GM19452 (cell line): Measurements from ENCODE around the gene CTSW.
"Not testable (repeated sequence)": the region's sequence is repeated elsewhere in the genome, so short reads cannot be mapped to it uniquely, and the experiment has no call there.

Experiments
- ATAC-seq: cut with Tn5 transposase; IDR thresholded peaks from one replicate; pipeline ENCODE4 v1.9.1; 2021; ENCODE audit not compliant: unreplicated experiment

Gene CTSW, protein sequence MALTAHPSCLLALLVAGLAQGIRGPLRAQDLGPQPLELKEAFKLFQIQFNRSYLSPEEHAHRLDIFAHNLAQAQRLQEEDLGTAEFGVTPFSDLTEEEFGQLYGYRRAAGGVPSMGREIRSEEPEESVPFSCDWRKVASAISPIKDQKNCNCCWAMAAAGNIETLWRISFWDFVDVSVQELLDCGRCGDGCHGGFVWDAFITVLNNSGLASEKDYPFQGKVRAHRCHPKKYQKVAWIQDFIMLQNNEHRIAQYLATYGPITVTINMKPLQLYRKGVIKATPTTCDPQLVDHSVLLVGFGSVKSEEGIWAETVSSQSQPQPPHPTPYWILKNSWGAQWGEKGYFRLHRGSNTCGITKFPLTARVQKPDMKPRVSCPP

DNA sequence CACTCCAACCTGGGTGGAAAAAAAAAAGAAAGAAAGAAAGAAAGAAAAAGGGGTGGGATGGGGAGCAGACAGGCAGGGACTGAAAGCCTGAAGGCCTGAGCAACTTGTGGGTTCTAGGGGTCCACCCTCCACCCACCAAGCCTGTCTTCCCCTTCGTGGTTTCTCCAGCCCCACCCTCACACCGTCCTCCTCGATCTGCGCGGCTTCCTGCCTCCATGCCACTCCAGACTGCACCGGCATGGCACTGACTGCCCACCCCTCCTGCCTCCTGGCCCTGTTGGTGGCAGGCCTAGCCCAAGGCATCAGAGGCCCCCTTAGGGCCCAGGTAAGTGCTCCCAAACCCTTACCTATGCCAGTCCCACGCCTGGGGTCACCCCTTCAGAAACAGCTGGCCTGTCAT is at the start of gene CTSW:
TSS of gene CTSW (plus strand) at position 221 of the 400 bp plus-strand sequence. CDS start at position 239, 18 bp downstream.
- ATAC-seq = no peak

DNA sequence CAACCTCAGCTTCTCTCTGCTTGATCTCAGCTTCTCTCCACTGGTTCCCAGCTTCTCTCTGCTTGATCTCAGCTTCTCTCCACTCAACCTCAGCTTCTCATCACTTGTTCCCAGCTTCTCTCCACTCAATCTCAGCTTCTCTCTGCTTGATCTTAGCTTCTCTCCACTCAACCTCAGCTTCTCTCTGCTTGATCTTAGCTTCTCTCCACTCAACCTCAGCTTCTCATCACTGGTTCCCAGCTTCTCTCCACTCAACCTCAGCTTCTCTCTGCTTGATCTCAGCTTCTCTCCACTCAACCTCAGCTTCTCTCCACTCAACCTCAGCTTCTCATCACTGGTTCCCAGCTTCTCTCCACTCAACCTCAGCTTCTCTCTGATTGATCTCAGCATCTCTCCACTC is 47.4 kb upstream of the CTSW start:
- ATAC-seq = not testable (repeated sequence)

DNA sequence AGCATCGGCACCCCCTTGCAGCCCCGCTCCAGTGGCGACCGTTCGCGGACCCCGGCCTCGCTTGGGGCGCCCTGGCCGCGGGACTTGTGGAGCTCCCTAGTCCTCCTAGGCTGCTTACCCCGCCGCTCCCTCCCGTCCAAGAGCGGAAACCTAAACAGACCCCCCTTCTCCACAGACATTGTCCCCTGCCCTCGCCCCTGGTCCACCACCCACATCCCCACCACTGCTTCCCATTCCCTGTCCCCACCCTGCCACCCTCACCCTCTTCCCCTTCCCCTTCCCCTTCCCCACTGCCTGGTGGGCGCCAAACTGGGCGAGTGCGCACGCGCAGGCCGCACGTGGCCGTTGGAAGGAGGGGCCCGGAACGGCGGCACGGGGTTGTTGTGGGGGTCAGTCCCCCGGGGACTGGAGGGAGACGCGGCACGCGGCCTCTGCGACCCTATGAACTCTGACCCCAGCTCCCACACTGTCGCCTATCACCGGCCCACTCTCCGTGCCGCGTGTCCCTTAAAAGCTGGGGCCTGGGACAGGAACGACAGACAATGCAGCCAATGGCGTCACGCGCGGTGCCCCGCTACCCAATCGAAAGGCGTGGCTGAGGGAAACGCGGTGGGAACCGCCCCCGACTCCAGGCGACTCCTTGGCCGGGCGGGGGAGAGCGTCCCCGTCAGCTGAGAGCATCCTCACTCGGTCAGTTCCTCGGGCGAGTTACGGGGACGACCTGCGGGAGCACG is 46.2 kb upstream of the CTSW start, which contains the start of gene SNX32:
TSS of gene SNX32 (plus strand) at position 667 of the 734 bp plus-strand sequence. CDS start 103 bp downstream, outside the sequence.
- ATAC-seq = peak; percentile 97

DNA sequence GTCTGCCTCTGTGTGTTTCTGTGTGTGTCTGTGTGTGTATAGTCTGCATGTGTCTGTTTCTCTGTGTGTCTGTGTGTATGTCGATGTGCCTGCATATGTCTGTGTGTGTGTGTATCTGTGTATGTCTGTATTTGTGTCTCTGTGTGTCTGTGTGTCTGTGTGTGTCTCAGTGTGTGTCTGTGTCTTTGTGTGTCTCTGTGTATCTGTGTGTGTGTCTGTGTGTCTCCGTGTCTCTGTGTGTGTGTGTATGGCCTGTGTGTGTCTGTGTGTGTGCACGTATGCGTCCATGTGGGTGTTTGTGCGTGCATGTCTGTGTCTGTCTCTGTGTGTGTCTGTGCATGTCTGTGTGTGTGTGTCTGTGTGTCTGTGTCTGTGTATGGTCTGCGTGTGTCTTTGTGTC is 45.4 kb upstream of the CTSW start:
- ATAC-seq = no peak

DNA sequence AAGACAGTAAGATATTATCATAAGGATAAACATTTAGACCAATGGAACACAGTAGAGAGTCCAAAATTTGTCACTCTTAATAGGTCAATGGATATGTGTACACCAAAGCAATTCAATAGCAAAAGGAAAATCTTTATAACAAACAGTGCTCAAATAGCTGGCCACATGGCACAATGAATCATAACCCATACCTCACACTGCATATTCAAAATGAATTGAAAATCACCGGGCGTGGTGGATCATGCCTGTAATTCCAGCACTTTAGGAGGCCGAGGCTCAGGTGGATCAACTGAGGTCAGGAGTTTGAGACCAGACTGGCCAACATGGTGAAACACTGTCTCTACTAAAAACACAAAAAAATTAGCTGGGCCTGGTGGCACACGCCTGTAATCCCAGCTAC is 37.5 kb upstream of the CTSW start:
- ATAC-seq = no peak

DNA sequence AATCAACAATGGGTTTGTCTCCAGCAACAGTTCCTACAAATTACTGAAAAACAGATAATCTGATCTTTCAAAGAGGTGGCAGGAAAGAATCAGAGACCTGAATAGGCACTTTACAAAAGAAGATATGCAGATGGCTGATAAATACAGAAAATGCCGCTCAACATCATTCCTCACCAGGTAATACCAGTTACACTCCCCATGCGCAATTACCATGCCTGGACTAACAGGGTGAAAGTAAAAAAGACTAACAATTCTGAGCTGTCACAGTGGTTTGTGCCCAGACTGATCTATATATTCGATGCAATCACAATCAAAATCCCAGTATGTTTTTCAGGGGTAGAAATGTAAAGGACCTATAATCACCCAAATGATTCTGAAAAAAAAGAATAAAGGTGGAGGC is 35.8 kb upstream of the CTSW start:
- ATAC-seq = no peak

DNA sequence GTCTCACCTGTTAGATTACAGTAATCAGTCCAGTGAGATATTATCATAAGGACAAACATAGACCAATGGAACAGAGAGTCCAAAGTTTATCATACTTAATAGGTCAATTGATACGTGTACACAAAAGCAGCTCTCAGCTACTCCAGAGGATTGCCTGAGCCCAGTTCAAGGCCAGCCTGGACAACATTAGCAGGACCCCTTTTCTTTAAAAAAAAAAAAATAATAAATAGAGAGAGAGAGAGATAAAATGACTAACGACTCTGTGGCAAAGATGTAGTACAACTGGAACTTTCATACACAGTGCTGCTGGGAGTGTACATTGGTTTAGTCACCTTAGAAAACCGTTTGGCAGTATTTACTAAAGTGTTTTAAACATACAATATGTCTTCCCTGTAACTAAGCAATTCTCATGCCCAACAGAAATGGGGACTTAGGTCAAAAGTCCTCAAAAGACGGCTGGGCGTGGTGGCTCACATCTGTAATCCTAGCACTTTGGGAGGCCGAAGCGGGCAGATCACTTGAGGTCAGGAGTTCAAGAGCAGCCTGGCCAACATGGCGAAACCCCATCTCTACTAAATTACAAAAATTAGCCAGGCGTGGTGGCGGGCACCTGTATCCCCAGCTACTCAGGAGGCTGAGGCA is 35.3 kb upstream of the CTSW start:
- no peak for ATAC-seq

DNA sequence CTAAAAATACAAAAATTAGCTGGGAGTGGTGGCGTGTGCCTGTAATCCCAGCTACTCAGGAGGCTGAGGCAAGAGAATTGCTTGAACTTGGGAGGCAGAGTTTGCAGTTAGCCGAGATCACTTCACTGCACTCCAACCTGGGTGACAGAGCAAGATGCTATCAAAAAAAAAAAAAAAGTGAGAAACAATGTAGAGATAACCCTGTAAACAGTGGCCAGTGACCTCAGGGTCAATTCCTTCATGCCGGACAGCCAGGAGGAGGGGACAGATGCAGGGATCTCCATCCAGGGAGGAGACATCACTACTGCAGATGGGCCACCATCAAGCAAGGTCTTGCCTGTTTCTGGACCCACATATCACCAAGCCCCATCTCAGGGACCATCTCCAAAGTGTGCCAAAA is 31.9 kb upstream of the CTSW start:
- ATAC-seq = no peak

DNA sequence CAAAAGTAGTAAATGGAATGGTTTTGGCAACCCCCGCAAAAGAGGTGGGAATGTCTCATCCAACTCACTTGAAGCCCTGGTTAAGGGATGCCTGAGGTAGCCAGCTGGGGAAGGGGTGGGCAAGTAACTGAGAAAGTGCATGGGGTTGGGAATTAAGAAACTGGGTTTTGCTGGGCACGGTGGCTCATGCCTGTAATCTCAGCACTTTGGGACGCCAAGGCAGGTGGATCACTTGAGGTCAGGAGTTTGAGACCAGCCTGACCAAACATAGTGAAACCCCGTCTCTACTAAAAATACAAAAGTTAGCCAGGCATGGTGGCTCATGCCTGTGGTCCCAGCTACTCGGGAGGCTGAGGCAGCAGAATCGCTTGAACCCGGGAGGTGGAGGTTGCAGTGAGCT is 30.9 kb upstream of the CTSW start:
- not testable (repeated sequence) for ATAC-seq

DNA sequence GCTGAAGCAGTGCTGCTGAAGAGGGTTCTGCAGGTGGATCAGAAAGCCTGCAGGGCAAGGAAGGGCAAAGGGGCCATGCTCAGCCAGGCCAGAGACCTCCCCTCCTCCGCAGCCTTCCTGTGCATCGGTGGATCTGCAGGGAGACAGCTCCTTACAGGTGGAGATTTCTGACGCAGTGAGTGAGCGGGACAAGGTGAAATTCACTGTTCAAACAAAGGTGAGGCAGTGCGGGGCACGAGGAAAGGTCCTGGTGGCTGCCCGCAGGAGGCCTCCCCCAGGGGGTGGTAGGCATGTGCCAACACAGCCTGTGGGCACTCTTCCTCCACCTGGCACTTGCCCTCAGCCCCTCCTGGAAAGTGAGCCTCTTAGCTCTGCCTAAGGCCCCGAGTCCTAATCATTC is 30.3 kb upstream of the CTSW start:
- ATAC-seq = no peak

DNA sequence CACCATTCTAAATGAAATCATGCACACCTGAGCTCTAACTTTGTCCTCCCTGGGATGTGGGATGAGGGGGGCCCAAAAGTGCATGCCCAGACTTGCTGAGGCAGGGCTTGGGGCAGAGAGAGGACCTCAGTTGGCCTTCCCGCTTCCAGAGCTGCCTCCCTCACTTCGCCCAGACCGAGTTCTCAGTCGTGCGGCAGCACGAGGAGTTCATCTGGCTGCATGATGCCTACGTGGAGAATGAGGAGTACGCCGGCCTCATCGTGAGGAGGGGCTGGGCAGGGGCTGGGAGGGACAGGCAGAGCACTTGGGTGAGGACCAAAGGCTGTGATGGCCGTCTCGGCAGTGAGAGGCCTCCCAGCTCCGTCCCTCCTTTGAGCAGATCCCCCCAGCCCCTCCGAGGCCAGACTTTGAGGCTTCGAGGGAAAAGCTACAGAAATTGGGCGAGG is 29.8 kb upstream of the CTSW start:
- ATAC-seq = no peak

DNA sequence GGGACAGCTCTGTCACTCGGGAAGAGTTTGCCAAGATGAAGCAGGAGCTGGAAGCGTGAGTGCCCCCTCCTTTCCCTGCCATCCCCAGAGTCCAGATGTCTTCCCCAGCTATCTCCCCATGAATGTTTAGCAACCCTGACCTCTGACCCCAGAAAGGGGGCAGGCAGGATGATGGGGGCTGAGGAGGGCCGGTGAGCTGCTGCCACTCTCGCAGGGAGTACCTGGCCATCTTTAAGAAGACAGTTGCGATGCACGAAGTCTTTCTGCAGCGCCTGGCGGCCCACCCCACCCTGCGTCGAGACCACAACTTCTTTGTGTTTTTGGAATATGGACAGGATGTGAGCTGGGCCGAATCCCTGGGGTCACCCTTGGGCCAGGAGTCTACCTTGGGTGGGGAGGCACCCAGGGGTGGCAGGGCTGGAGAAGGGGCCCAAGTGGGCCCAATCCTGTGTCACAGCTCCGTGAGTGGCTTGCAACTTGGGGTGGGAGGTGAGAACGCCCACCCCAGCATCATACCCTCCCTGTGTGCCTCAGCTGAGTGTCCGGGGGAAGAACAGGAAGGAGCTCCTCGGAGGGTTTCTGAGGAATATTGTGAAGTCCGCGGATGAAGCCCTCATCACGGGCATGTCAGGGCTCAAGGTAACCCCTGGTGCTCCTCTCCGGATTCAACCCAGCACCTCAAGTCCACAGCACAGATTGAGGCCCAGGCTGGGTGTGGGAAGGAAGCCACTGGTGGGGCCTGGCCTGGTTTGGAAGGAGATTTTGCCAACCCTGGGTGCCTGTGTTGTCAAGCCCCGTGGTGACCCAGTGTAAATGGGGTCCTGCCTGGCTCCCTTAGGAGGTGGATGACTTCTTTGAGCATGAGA is 29.2 kb upstream of the CTSW start:
- ATAC-seq = no peak

DNA sequence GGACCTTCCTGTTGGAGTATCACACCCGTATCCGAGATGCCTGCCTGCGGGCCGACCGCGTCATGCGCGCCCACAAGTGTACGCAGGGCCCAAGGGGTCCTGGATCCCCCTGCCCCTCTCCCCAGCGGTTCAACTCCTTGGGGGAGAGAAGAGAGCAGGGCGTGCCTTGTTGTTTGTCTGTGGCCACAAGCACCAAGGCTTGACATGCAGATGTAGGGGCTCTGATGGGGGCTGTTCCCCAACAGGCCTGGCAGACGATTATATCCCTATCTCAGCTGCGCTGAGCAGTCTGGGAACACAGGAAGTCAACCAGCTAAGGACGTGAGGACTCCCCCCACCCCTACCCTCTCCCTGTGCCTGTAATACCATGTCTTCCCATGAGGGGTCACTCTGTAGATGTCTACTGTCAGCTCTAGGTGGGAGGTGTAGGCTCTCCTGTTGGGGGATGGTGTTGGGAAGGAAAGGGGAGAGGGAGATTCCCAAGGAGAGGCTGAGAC is 28.5 kb upstream of the CTSW start:
- no peak for ATAC-seq

DNA sequence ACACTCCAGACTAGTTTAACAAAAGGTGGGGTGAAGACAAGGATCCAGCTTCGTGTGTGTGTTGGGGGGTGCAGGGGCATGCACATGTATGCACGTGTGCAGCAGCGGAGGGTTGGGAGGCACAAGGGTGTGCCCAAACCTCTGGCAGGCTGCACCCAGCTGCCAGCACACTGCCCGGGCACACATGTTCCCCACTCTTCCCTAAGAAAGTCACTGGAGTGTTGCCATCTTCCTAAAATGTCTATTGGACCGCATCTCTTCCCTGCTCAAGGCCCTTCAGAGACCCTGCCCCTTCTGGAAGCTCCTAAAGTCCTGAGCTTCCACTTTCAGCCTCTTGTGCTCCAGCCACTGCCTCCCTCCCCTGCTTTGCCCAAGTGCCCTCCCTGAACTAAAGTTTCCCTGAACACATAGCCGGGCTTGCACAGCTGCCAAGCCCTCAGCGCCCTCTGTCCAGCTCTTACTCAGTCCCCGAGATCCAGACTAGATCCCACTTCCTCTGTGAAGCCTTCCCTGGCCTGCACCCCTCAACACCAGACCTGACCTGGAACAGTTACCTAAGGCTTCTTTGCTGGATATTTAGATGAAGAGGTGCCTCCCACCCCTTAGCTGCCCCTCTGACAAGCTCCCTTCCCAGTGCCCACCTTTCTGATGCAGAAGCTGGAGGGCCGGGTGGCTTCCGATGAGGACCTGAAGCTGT is 27.7 kb upstream of the CTSW start:
- ATAC-seq = no peak

DNA sequence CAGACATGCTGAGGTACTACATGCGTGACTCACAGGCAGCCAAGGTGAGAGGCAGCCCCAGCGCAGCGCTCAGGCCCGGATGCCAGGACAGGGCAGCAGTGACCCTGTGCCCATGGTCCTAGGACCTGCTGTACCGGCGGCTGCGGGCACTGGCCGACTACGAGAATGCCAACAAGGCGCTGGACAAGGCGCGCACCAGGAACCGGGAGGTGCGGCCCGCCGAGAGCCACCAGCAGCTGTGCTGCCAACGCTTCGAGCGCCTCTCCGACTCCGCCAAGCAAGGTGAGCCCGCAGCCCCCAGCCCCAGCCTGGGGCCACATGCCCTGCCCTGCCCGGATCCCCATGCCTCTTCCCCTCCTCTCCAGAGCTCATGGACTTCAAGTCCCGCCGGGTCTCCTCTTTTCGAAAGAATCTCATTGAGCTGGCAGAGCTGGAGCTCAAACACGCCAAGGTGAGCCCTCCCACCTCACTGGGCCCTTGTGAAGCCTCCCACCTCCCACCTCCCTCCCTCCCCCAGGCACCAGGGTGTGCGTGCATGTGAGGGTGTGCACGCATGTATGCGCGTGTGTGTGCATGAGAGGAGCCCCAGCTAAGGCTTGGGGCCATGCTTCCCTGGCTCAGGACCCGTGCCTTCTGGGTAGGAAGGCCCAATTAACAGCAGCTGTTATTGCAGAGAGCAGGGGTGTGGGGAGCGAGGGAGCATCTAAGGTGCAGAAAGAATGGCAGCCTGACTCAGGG is 27.0 kb upstream of the CTSW start:
- no peak for ATAC-seq

DNA sequence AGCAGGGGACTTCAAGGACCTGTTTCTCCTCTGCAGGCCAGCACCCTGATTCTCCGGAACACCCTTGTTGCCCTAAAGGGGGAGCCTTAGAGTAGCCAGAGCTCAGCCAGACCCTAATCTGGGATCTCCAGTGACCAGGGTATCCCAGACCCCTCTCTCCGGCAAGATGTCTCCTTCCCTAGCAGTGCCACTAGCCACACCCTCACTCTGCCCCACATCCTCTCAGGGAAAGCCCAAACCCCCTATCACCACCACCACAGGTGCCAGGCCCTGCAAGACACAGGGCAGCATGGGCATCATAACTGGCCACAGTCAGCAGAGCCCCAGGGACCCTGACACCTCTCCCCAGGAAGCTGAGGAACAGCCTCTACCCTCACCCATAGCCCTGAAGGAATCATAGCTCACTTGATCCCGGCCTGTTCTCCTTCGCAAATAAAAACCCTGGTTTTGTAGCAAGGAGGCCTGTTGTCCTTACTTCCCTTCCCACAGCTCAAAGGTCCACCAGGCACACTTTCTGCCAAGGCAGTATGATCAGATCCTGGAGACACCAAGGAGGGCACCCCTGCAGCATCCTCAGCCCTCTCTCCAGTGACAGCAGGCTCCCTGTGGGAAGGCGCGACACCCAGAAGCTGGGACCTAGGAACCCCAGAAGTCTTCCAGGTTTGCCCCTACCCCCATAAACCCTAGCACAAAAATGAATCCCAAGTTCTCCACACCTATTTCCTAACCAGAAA is 26.2 kb upstream of the CTSW start:
- no peak for ATAC-seq

DNA sequence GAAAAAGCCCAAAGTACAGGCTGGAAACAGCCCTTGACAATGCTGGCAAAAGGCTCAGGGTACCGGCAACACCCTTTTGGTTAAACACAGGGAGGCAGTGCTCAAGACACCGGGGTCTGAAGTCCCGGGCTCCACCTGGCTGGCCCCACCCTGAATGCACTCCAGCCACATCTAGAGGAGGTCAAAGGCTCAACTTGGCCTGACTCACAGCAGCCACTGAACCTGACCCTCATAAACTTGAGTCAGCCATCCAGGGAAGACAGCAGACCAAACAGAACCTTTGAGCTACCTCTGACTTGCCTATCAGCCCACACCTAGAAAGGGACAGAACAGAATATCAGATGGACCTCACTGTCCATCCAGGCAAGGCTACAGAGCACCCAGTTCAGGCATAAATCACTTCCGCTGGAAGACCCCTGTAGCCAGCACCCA is 25.5 kb upstream of the CTSW start:
- no peak for ATAC-seq
